ENCODE measurements around the gene TP73.

GRCh38 chr1:3752400-3752945, 100.2 kb downstream of the TP73 start, which contains the start of gene CCDC27:
- TF ChIP-seq CTCF (IDR thresholded peaks at IDR 0.05) (no peak), POLR2A (IDR thresholded peaks at IDR 0.05) (no peak)
